Aorta (tissue), 5 donors: ENCODE measurements around the gene AASS. TPM values are rescaled to one million over a fixed set of nuclear protein-coding genes. Genes with fewer than 3 reads are reported as not detected.

Experiments
- ATAC-seq: fragments of 200-7000 bp; cut with Tn5 transposase; one replicate; pipeline ENCODE4 v1.9.1; 2022; ENCODE audit warnings: moderate library complexity; ENCODE audit not compliant: low FRiP score
- DNase-seq, 2 donors: peaks; one replicate each; pipeline ENCODE4 v3.0.0-alpha.2; 2020
- H3K27ac ChIP-seq, 2 donors: one replicate each; pipeline ENCODE4 v1.5.1; 2013; ENCODE audit warnings: low read length in 2 of 2, mild to moderate bottlenecking in 2 of 2, moderate library complexity in 2 of 2, control low read depth in 1 of 2, inconsistent platforms in 1 of 2, low read depth in 1 of 2
- H3K27me3 ChIP-seq, 2 donors: one replicate each; pipeline ENCODE4 v1.6.1; 2013; ENCODE audit warnings: control low read depth in 1 of 2, low read length in 1 of 2, mild to moderate bottlenecking in 1 of 2, moderate library complexity in 1 of 2; ENCODE audit not compliant: insufficient read depth in 2 of 2, control insufficient read depth in 1 of 2
- H3K36me3 ChIP-seq, 2 donors: one replicate each; pipeline ENCODE4 v1.6.1; 2013; ENCODE audit warnings: control low read depth in 1 of 2, low read length in 1 of 2, mild to moderate bottlenecking in 1 of 2; ENCODE audit not compliant: insufficient read depth in 2 of 2, control insufficient read depth in 1 of 2
- H3K4me1 ChIP-seq, 2 donors: one replicate each; pipeline ENCODE4 v1.6.1; 2013; ENCODE audit warnings: low read length in 2 of 2, control low read depth in 1 of 2, mild to moderate bottlenecking in 1 of 2, moderate library complexity in 1 of 2; ENCODE audit not compliant: insufficient read depth in 2 of 2, control insufficient read depth in 1 of 2
- H3K4me3 ChIP-seq, 2 donors: one replicate each; pipeline ENCODE4 v1.5.1; 2013; ENCODE audit warnings: low read length in 2 of 2, control low read depth in 1 of 2, mild to moderate bottlenecking in 1 of 2
- H3K9me3 ChIP-seq: one replicate; pipeline ENCODE4 v1.6.1; 2013; ENCODE audit warnings: mild to moderate bottlenecking, low read length; ENCODE audit not compliant: control insufficient read depth
- WGBS, 2 donors: extraction: QIAGEN DNeasy Blood & Tissue Kit; methylation state at CpG; one replicate each; pipeline ENCODE4 v1.1.7; 2013; 5-methylcytosine and 5-hydroxymethylcytosine counted together
- intact Hi-C, 2 donors: fragments of 100-400 bp; cut with DNase I; formaldehyde crosslinking; loops; one replicate each; pipeline versions ENCODE4 v1.14.2 to v1.15.0; 2022
- polyA plus RNA-seq, 2 donors: library from polyadenylated mRNA; stranded (reverse); fragments of 200-250 nt; gene quantifications; one replicate each; pipeline ENCODE4 v1.2.3, GENCODE V29; 2013
- total RNA-seq, 2 donors: library from RNA; stranded (reverse); fragmentation: NEBNext Ultra II Directional; extraction: Animal tissue kit (Norgen Biotek cat#: 25700); gene quantifications; one replicate each; pipeline ENCODE4 v1.2.1, GENCODE V29; 2021
- donor health status: healthy with polysubstance abuse.
- donor health status: Bipolar disorder and iron deficiency.
- donor health status: DM: no; HTN: no; CAD: no.
- donor health status: DM: no; HTN: no; CAD: no.
- donor health status: DM: yes; HTN: yes; CAD: no.

AASS gene
- total and polyA plus RNA-seq, 4 donors, result 4.3 to 42.4 (median 34.3) TPM

DNA sequence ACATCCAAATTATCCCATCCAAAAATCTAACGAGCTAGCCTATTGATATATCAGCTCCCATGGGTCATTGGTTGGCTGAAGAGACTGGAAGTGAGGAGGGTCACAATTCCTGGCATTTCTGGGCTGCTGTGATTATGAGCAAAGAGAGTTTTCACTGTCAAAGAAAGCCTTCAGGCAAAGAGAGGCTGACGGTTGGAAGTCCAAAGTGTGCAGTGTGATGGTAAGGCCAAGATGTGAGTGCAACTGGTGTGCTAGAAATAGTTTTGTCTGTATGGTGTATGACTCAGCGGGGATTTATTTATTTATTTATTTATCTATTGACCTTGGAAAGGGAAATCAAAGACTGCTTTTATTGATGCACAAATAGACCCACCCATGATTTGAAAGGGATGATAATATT is 75.0 kb downstream of the AASS start:
- Histone ChIP-seq H3K4me1 (no peaks in the 10 kb centered on the region), H3K27ac (no peak overlapping the region), H3K36me3 (no peaks in the 10 kb centered on the region), H3K4me3 (no peak overlapping the region), H3K27me3 (no peaks in the 10 kb centered on the region), H3K9me3 (no peaks in the 10 kb centered on the region)
- ATAC-seq (no peak), DNase-seq (no peak)
- intact Hi-C loops, result no loop called here
- WGBS, 2 donors, result 64 to 75% methylated on average over 3 of the region's 3 CpGs

DNA sequence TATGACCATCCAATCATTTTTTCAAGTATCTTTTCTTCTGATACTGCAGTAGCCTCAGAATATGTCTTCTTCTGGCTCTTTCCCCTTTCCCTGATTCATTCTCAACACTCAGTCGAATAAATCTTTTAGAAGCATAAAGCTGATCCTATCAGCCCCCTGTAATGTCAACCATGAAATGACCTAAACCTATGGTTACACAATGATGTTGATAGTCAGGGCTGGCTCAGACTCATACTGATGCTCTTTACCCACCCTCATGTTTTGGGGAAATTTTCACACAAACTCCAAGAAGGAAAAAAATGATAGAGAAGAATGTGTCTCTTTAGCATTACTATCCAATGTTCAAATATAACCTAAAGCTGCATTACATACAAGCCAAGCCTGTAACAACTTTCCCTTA is 76.0 kb downstream of the AASS start:
- no peak for ATAC-seq

DNA sequence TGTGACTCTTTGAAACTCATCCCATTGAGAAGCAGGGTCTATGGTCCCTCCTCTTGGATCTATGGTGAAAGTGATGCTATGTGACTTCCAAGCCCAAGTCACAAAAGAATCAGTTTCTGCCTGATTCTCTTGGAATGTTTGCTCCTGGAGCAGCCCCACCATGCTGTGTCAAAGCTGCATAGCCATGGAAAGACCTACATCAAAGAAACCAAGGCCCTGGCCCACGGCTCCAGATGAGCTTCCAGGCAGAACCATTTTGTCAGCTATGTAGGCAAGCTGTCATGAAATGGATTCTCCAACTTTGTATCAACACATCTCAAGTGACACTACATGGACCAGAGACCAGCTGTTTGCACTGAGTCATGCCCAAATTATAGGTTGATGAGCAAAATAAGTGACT is 77.0 kb downstream of the AASS start:
- H3K4me3 ChIP-seq, result no peak overlapping the region
- H3K27ac ChIP-seq, result no peak overlapping the region
- no peaks in the 10 kb centered on the region for H3K27me3 ChIP-seq
- intact Hi-C loops, result no loop called here
- ATAC-seq, result no peak
- no peak for DNase-seq
- no peaks in the 10 kb centered on the region for H3K9me3 ChIP-seq
- H3K36me3 ChIP-seq, result no peaks in the 10 kb centered on the region
- 78 to 82% methylated on average over 1 of the region's 1 CpG for WGBS, 2 donors
- H3K4me1 ChIP-seq, result no peaks in the 10 kb centered on the region

More for the DNA sequence above, 76.0 kb downstream of the AASS start:
- DNase-seq, result no peak
- no peaks in the 10 kb centered on the region for H3K9me3 ChIP-seq
- H3K27ac ChIP-seq, result no peak overlapping the region
- H3K4me1 ChIP-seq, result no peaks in the 10 kb centered on the region
- H3K36me3 ChIP-seq, result no peaks in the 10 kb centered on the region
- WGBS, 2 donors, result 86 to 96% methylated on average over 1 of the region's 1 CpG
- intact Hi-C loops, result no loop called here
- no peaks in the 10 kb centered on the region for H3K27me3 ChIP-seq
- H3K4me3 ChIP-seq, result no peak overlapping the region

DNA sequence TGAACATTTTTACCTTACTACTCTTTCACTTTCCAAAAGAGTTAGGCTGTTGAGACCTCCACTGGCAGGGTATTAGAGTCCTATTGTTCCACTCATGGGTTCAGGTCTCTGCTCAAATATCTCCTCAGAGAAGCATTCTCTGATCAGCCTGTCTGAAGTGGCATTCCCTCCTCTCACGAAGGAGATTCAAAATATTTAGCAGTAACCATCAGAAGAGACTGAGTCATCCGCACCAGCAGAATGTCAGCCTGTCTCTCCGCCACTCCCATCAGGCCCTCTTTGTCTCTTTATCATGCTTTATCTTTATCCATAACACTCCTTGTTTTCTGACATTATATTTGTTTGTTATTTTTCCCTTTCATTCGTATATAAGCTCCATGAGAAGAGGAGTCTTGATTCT is 79.1 kb downstream of the AASS start:
- H3K4me3 ChIP-seq, result no peak overlapping the region
- no peaks in the 10 kb centered on the region for H3K9me3 ChIP-seq
- no peaks in the 10 kb centered on the region for H3K4me1 ChIP-seq
- intact Hi-C loops, result no loop called here
- no peaks in the 10 kb centered on the region for H3K27me3 ChIP-seq
- DNase-seq, result no peak
- WGBS, 2 donors, result 82 to 83% methylated on average over 4 of the region's 4 CpGs
- no peak overlapping the region for H3K27ac ChIP-seq
- no peaks in the 10 kb centered on the region for H3K36me3 ChIP-seq
- ATAC-seq, result no peak

- H3K4me1 ChIP-seq, result no peaks in the 10 kb centered on the region
- no peaks in the 10 kb centered on the region for H3K9me3 ChIP-seq
- no peak overlapping the region for H3K4me3 ChIP-seq
- H3K36me3 ChIP-seq, result no peaks in the 10 kb centered on the region
- DNase-seq (no peak), ATAC-seq (no peak)
- intact Hi-C loops, result no loop called here
- no peak overlapping the region for H3K27ac ChIP-seq
- H3K27me3 ChIP-seq, result no peaks in the 10 kb centered on the region
Observed at GRCh38 chr7:122063146-122063545, 80.9 kb downstream of the AASS start.

DNA sequence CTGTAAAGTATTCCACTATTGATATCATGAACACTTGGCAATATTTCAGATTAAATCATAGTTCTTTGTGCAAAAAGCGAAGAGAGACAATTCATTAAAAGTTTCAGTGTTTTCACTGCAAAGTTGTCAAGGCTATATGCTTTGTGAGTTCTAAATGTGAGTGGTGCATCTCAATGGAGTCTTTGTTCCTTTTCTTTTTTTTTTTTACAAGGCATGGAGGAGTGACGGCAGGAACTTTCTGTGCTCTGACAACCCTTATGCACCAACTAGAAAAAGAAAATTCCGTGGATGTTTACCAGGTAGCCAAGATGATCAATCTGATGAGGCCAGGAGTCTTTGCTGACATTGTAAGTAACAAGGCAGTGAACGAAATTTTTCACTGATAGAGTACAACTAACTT is 84.5 kb downstream of the AASS start:
- Histone ChIP-seq H3K4me3 (no peak overlapping the region), H3K27me3 (no peaks in the 10 kb centered on the region), H3K9me3 (no peaks in the 10 kb centered on the region), H3K4me1 (no peaks in the 10 kb centered on the region), H3K27ac (no peak overlapping the region), H3K36me3 (no peaks in the 10 kb centered on the region)
- no peak for ATAC-seq
- intact Hi-C loops, result no loop called here
- WGBS, 2 donors, result 69 to 75% methylated on average over 4 of the region's 4 CpGs
- DNase-seq, result no peak

DNA sequence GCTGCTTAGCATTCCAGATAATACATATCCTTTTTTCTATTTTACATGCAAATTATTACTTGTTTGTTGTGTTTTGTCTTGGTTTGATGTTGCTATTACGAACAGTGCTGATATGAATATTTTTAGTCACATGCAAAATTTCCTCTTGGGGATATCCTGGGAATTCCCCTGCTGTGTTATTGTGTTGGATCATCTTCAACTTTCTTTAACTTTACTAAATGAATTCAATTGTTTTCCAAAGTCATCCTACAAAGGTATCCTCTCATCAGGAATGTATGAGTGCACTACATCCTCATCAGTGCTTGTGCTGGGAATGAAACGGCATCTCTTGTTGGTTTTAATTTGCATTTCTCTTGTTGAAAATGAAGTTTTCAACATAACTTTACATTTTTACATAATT is 87.1 kb downstream of the AASS start:
- Histone ChIP-seq H3K27me3 (no peaks in the 10 kb centered on the region), H3K9me3 (no peaks in the 10 kb centered on the region), H3K4me1 (no peaks in the 10 kb centered on the region), H3K27ac (no peak overlapping the region), H3K36me3 (no peaks in the 10 kb centered on the region), H3K4me3 (no peak overlapping the region)
- ATAC-seq (no peak), DNase-seq (no peak)
- WGBS, 2 donors, result 65 to 69% methylated on average over 2 of the region's 2 CpGs
- intact Hi-C loops, result no loop called here

DNA sequence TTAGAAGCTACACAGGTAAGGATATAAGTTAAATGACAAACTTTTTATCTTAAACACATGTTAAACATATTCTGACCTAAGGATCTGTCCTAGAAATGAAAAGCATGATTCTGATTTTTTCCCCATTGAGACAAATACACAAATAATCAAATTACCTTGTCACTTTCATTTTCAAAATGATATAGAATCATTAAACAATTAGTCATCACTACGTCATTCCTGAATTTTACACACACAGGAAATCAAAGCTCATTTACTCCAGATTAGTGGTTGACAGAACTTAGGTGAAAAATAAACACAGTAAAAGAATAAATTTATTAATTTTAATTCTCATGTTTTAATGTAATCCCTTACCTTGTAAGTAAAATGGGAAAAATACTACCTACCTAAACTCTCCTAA is 89.0 kb downstream of the AASS start:
- no peaks in the 10 kb centered on the region for H3K9me3 ChIP-seq
- ATAC-seq, result no peak
- no peak overlapping the region for H3K4me3 ChIP-seq
- 82 to 86% methylated on average over 1 of the region's 1 CpG for WGBS, 2 donors
- no peaks in the 10 kb centered on the region for H3K4me1 ChIP-seq
- H3K27me3 ChIP-seq, result no peaks in the 10 kb centered on the region
- DNase-seq, result no peak
- intact Hi-C loops, result no loop called here
- H3K27ac ChIP-seq, result no peak overlapping the region
- H3K36me3 ChIP-seq, result no peaks in the 10 kb centered on the region

- no peak for DNase-seq
- Histone ChIP-seq H3K27ac (no peak overlapping the region), H3K4me3 (no peak overlapping the region), H3K9me3 (no peaks in the 10 kb centered on the region), H3K36me3 (no peaks in the 10 kb centered on the region), H3K27me3 (no peaks in the 10 kb centered on the region), H3K4me1 (no peaks in the 10 kb centered on the region)
- intact Hi-C loops, result no loop called here
- ATAC-seq, result no peak
- 74 to 78% methylated on average over 1 of the region's 1 CpG for WGBS, 2 donors
Observed at GRCh38 chr7:122054393-122054792, 89.7 kb downstream of the AASS start.
